NK-92 (cell line): Measurements from ENCODE around the gene LTB4R.
"Not testable (repeated sequence)": the region's sequence is repeated elsewhere in the genome, so short reads cannot be mapped to it uniquely, and the experiment has no call there.

Source experiments
- DNase-seq: peaks from one replicate; lab custom pipeline; 2025; ENCODE audit not compliant: unreplicated experiment; lab: John Stamatoyannopoulos, UW

The LTB4R gene

GRCh38 chr14:24338843-24339242 lies 27.5 kb downstream of the LTB4R start:
- no peak for DNase-seq

GRCh38 chr14:24339284-24340151 lies 28.2 kb downstream of the LTB4R start, which contains the start of gene RIPK3:
Gene RIPK3 (minus strand): TSS chr14:24339991. CDS start chr14:24339826, 165 bp downstream.
- no peak for DNase-seq

GRCh38 chr14:24340606-24341005 lies 29.3 kb downstream of the LTB4R start:
- no peak for DNase-seq

- DNase-seq = no peak
Observed at GRCh38 chr14:24342889-24343288, 31.6 kb downstream of the LTB4R start.

- DNase-seq = no peak
Observed at GRCh38 chr14:24343795-24344660, 32.7 kb downstream of the LTB4R start.

- DNase-seq = no peak
Observed at GRCh38 chr14:24347134-24347533, 35.8 kb downstream of the LTB4R start.

- DNase-seq = no peak
Observed at GRCh38 chr14:24348186-24348585, 36.9 kb downstream of the LTB4R start.

GRCh38 chr14:24349742-24350141 lies 38.4 kb downstream of the LTB4R start:
- DNase-seq = no peak

- no peak for DNase-seq
Observed at GRCh38 chr14:24351517-24351916, 40.2 kb downstream of the LTB4R start.

- no peak for DNase-seq
Observed at GRCh38 chr14:24353559-24354481, 42.5 kb downstream of the LTB4R start.

GRCh38 chr14:24354482-24354825 lies 43.2 kb downstream of the LTB4R start:
- DNase-seq = not testable (repeated sequence)

- no peak for DNase-seq
Observed at GRCh38 chr14:24355009-24355408, 43.7 kb downstream of the LTB4R start.

GRCh38 chr14:24356208-24356607 lies 44.9 kb downstream of the LTB4R start:
- no peak for DNase-seq

GRCh38 chr14:24360281-24360680 lies 49.0 kb downstream of the LTB4R start:
- no peak for DNase-seq

GRCh38 chr14:24361326-24361725 lies 50.0 kb downstream of the LTB4R start:
- DNase-seq = no peak

GRCh38 chr14:24362241-24362960 lies 51.1 kb downstream of the LTB4R start:
- DNase-seq = no peak

GRCh38 chr14:24363401-24363800 lies 52.1 kb downstream of the LTB4R start:
- DNase-seq = no peak

GRCh38 chr14:24364841-24365240 lies 53.5 kb downstream of the LTB4R start:
- DNase-seq = no peak

- no peak for DNase-seq
Observed at GRCh38 chr14:24365600-24366412, 54.5 kb downstream of the LTB4R start.

- DNase-seq = no peak
Observed at GRCh38 chr14:24366413-24366720, 55.1 kb downstream of the LTB4R start.
